ENCODE data around the gene MRPL14.

The MRPL14 gene

GRCh38 chr6:44162876-44163625 is 35.8 kb upstream of the MRPL14 start:
- Histone ChIP-seq H3K4me1 (ENCODE audit: control insufficient read depth in 1 of 2, insufficient read depth in 2 of 2, low read length in 2 of 2) (no peaks in the 10 kb centered on the region), H3K9ac (ENCODE audit: low read depth in 1 of 2, low read length in 2 of 2) (no peak overlapping the region), H3K27me3 (ENCODE audit: control insufficient read depth in 1 of 2, insufficient read depth in 2 of 2, low read length in 2 of 2) (peaks cover 2 to 5% of the 10 kb centered on the region in 2 donors)

GRCh38 chr6:44161997-44162338 is 34.7 kb upstream of the MRPL14 start:
- Histone ChIP-seq H3K4me3 (ENCODE audit: low read depth in 1 of 2, low read length in 2 of 2) (no peak overlapping the region), H3K4me1 (ENCODE audit: control insufficient read depth in 1 of 2, insufficient read depth in 2 of 2, low read length in 2 of 2) (no peaks in the 10 kb centered on the region)

More at GRCh38 chr6:44162876-44163625, 35.8 kb upstream of the MRPL14 start:
- Histone ChIP-seq H3K27ac (ENCODE audit: low read depth, low read length) (no peak overlapping the region), H3K9me3 (ENCODE audit: control insufficient read depth in 1 of 2, low read length in 2 of 2) (no peaks in the 10 kb centered on the region), H3K36me3 (ENCODE audit: control insufficient read depth in 1 of 2, insufficient read depth in 2 of 2, low read length in 2 of 2) (no peaks in the 10 kb centered on the region), H3K4me3 (ENCODE audit: low read depth in 1 of 2, low read length in 2 of 2) (no peak overlapping the region)

DNA sequence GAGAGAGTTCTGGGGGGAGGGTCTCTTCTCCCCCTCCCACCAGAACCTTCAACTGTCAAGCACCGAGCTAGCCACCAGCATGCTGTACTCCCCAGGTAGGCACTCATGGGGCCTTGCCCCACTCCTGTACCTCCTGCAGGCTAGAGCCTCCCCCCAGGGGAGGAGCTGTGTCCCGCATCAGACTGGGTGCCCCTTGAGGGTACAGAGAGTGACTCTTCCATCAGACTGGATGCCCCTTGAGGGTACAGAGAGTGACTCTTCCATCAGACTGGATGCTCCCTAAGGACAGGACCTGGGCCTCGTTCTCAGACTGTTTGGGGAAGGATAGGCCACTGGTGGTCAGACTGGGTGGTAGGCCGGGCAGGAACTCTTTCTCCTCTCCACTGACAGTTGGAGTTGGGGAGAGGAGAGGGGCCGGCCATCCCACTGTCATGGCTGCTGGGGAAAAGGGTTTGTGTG is 31.5 kb upstream of the MRPL14 start, which contains the start of gene CAPN11:
TSS of gene CAPN11 (plus strand) at position 51 of the 459 bp plus-strand sequence. CDS start at position 80, 29 bp downstream.
- Histone ChIP-seq H3K9me3 (ENCODE audit: control insufficient read depth in 1 of 2, low read length in 2 of 2) (no peaks in the 10 kb centered on the region), H3K27me3 (ENCODE audit: control insufficient read depth in 1 of 2, insufficient read depth in 2 of 2, low read length in 2 of 2) (peaks cover 0 to 5% of the 10 kb centered on the region in 2 donors), H3K9ac (ENCODE audit: low read depth in 1 of 2, low read length in 2 of 2) (no peak within 1 kb of the TSS), H3K4me3 (ENCODE audit: low read depth in 1 of 2, low read length in 2 of 2) (no peak within 1 kb of the TSS), H3K4me1 (ENCODE audit: control insufficient read depth in 1 of 2, insufficient read depth in 2 of 2, low read length in 2 of 2) (peaks cover 7 to 9% of the 10 kb centered on the region in 2 donors), H3K27ac (ENCODE audit: low read depth, low read length) (no peak within 1 kb of the TSS), H3K36me3 (ENCODE audit: control insufficient read depth in 1 of 2, insufficient read depth in 2 of 2, low read length in 2 of 2) (peaks cover 0 to under 1% of the 10 kb centered on the region in 2 donors)

More at GRCh38 chr6:44161997-44162338, 34.7 kb upstream of the MRPL14 start:
- Histone ChIP-seq H3K9me3 (ENCODE audit: control insufficient read depth in 1 of 2, low read length in 2 of 2) (no peaks in the 10 kb centered on the region), H3K36me3 (ENCODE audit: control insufficient read depth in 1 of 2, insufficient read depth in 2 of 2, low read length in 2 of 2) (no peaks in the 10 kb centered on the region), H3K27ac (ENCODE audit: low read depth, low read length) (no peak overlapping the region), H3K27me3 (ENCODE audit: control insufficient read depth in 1 of 2, insufficient read depth in 2 of 2, low read length in 2 of 2) (peaks cover 2 to 5% of the 10 kb centered on the region in 2 donors), H3K9ac (ENCODE audit: low read depth in 1 of 2, low read length in 2 of 2) (no peak overlapping the region)

GRCh38 chr6:44157152-44157521 is 29.9 kb upstream of the MRPL14 start:
- Histone ChIP-seq H3K9ac (ENCODE audit: low read depth in 1 of 2, low read length in 2 of 2) (no peak overlapping the region), H3K4me1 (ENCODE audit: control insufficient read depth in 1 of 2, insufficient read depth in 2 of 2, low read length in 2 of 2) (peaks cover 7 to 9% of the 10 kb centered on the region in 2 donors), H3K27ac (ENCODE audit: low read depth, low read length) (no peak overlapping the region)

GRCh38 chr6:44156494-44157151 is 29.4 kb upstream of the MRPL14 start:
- Histone ChIP-seq H3K9me3 (ENCODE audit: control insufficient read depth in 1 of 2, low read length in 2 of 2) (no peaks in the 10 kb centered on the region), H3K4me1 (ENCODE audit: control insufficient read depth in 1 of 2, insufficient read depth in 2 of 2, low read length in 2 of 2) (peaks cover 7 to 13% of the 10 kb centered on the region in 2 donors), H3K36me3 (ENCODE audit: control insufficient read depth in 1 of 2, insufficient read depth in 2 of 2, low read length in 2 of 2) (peaks cover 3 to 11% of the 10 kb centered on the region in 2 donors), H3K4me3 (ENCODE audit: low read depth in 1 of 2, low read length in 2 of 2) (no peak overlapping the region), H3K27me3 (ENCODE audit: control insufficient read depth in 1 of 2, insufficient read depth in 2 of 2, low read length in 2 of 2) (no peaks in the 10 kb centered on the region), H3K9ac (ENCODE audit: low read depth in 1 of 2, low read length in 2 of 2) (peak overlapping the region in 1 of 2 donors; percentile 43), H3K27ac (ENCODE audit: low read depth, low read length) (no peak overlapping the region)

More at GRCh38 chr6:44157152-44157521, 29.9 kb upstream of the MRPL14 start:
- Histone ChIP-seq H3K4me3 (ENCODE audit: low read depth in 1 of 2, low read length in 2 of 2) (no peak overlapping the region), H3K36me3 (ENCODE audit: control insufficient read depth in 1 of 2, insufficient read depth in 2 of 2, low read length in 2 of 2) (peaks cover 3 to 11% of the 10 kb centered on the region in 2 donors), H3K9me3 (ENCODE audit: control insufficient read depth in 1 of 2, low read length in 2 of 2) (no peaks in the 10 kb centered on the region), H3K27me3 (ENCODE audit: control insufficient read depth in 1 of 2, insufficient read depth in 2 of 2, low read length in 2 of 2) (no peaks in the 10 kb centered on the region)

DNA sequence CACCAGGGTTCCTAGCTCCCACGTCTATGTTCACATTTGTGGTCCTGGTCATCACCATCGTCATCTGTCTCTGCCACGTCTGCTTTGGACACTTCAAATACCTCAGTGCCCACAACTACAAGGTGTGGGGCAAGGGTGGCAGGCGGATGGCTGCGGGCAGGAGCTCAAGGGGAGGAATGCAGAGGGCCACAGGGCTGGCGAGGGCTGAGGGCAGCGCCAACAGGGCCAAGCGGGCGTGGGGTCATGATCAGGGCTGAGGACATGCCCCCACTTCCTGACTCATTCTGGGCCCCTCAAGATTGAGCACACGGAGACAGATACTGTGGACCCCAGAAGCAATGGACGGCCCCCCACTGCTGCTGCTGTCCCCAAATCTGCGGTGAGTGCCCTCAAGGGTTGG is 26.8 kb upstream of the MRPL14 start:
- Histone ChIP-seq H3K4me1 (ENCODE audit: control insufficient read depth in 1 of 2, insufficient read depth in 2 of 2, low read length in 2 of 2) (peaks cover 7 to 14% of the 10 kb centered on the region in 2 donors), H3K9me3 (ENCODE audit: control insufficient read depth in 1 of 2, low read length in 2 of 2) (no peaks in the 10 kb centered on the region), H3K4me3 (ENCODE audit: low read depth in 1 of 2, low read length in 2 of 2) (no peak overlapping the region), H3K27ac (ENCODE audit: low read depth, low read length) (no peak overlapping the region), H3K27me3 (ENCODE audit: control insufficient read depth in 1 of 2, insufficient read depth in 2 of 2, low read length in 2 of 2) (no peaks in the 10 kb centered on the region), H3K9ac (ENCODE audit: low read depth in 1 of 2, low read length in 2 of 2) (no peak overlapping the region), H3K36me3 (ENCODE audit: control insufficient read depth in 1 of 2, insufficient read depth in 2 of 2, low read length in 2 of 2) (peaks cover 10 to 22% of the 10 kb centered on the region in 2 donors)

GRCh38 chr6:44152533-44152932 is 25.3 kb upstream of the MRPL14 start:
- Histone ChIP-seq H3K4me1 (ENCODE audit: control insufficient read depth in 1 of 2, insufficient read depth in 2 of 2, low read length in 2 of 2) (peaks cover 7 to 14% of the 10 kb centered on the region in 2 donors), H3K9ac (ENCODE audit: low read depth in 1 of 2, low read length in 2 of 2) (no peak overlapping the region), H3K36me3 (ENCODE audit: control insufficient read depth in 1 of 2, insufficient read depth in 2 of 2, low read length in 2 of 2) (peaks cover 23 to 37% of the 10 kb centered on the region in 2 donors), H3K9me3 (ENCODE audit: control insufficient read depth in 1 of 2, low read length in 2 of 2) (no peaks in the 10 kb centered on the region), H3K27ac (ENCODE audit: low read depth, low read length) (no peak overlapping the region), H3K27me3 (ENCODE audit: control insufficient read depth in 1 of 2, insufficient read depth in 2 of 2, low read length in 2 of 2) (no peaks in the 10 kb centered on the region), H3K4me3 (ENCODE audit: low read depth in 1 of 2, low read length in 2 of 2) (no peak overlapping the region)

GRCh38 chr6:44152109-44152461 is 24.8 kb upstream of the MRPL14 start:
- Histone ChIP-seq H3K9ac (ENCODE audit: low read depth in 1 of 2, low read length in 2 of 2) (no peak overlapping the region), H3K36me3 (ENCODE audit: control insufficient read depth in 1 of 2, insufficient read depth in 2 of 2, low read length in 2 of 2) (peaks cover 27 to 41% of the 10 kb centered on the region in 2 donors), H3K4me1 (ENCODE audit: control insufficient read depth in 1 of 2, insufficient read depth in 2 of 2, low read length in 2 of 2) (peaks cover 7 to 14% of the 10 kb centered on the region in 2 donors), H3K27ac (ENCODE audit: low read depth, low read length) (no peak overlapping the region), H3K27me3 (ENCODE audit: control insufficient read depth in 1 of 2, insufficient read depth in 2 of 2, low read length in 2 of 2) (no peaks in the 10 kb centered on the region), H3K4me3 (ENCODE audit: low read depth in 1 of 2, low read length in 2 of 2) (no peak overlapping the region), H3K9me3 (ENCODE audit: control insufficient read depth in 1 of 2, low read length in 2 of 2) (no peaks in the 10 kb centered on the region)

GRCh38 chr6:44151348-44152108 is 24.3 kb upstream of the MRPL14 start:
- no peaks in the 10 kb centered on the region for H3K27me3 ChIP-seq (ENCODE audit: control insufficient read depth in 1 of 2, insufficient read depth in 2 of 2, low read length in 2 of 2)
- peaks cover 5 to 11% of the 10 kb centered on the region in 2 donors for H3K4me1 ChIP-seq (ENCODE audit: control insufficient read depth in 1 of 2, insufficient read depth in 2 of 2, low read length in 2 of 2)
- no peak overlapping the region for H3K9ac ChIP-seq (ENCODE audit: low read depth in 1 of 2, low read length in 2 of 2)
- no peaks in the 10 kb centered on the region for H3K9me3 ChIP-seq (ENCODE audit: control insufficient read depth in 1 of 2, low read length in 2 of 2)
- no peak overlapping the region for H3K27ac ChIP-seq (ENCODE audit: low read depth, low read length)
- H3K36me3 ChIP-seq (ENCODE audit: control insufficient read depth in 1 of 2, insufficient read depth in 2 of 2, low read length in 2 of 2), result peaks cover 27 to 46% of the 10 kb centered on the region in 2 donors
- peak overlapping the region in 1 of 2 donors; percentile 36 for H3K4me3 ChIP-seq (ENCODE audit: low read depth in 1 of 2, low read length in 2 of 2)
